Measurements from ENCODE around the gene LIN7B. TPM values are rescaled to one million over a fixed set of nuclear protein-coding genes. Genes with fewer than 3 reads are reported as not detected.
"Not testable (repeated sequence)": the region's sequence is repeated elsewhere in the genome, so short reads cannot be mapped to it uniquely, and the experiment has no call there.

The LIN7B gene
- total RNA-seq, 4 donors from 2014 or later: 6.5 to 19.8 (median 13.2) TPM

- 0% methylated on average over 16 of the region's 85 CpGs; no CpG with 5 or more reads in 1 of the 2 donors for WGBS, 2 donors (ENCODE audit: low coverage in 1 of 2)
- peak in 1 of 2 donors; percentile 46 for TF ChIP-seq POLR2A (IDR thresholded peaks at IDR 0.05)
- peak in 2 of 4 experiments; percentile 31 to 51 for TF ChIP-seq CTCF (IDR thresholded peaks at IDR 0.05)
- TF ChIP-seq EP300 (IDR thresholded peaks at IDR 0.05): no peak
- TF ChIP-seq POLR2AphosphoS5 (IDR thresholded peaks at IDR 0.05): peak; percentile 49
- H3K27ac ChIP-seq: peak within 1 kb of the TSS; percentile 73 to 99 (median 95)
- H3K4me1 ChIP-seq: peaks cover 4 to 47% (median 21%) of the 10 kb centered on the region in 3 donors
- ATAC-seq: peak; percentile 90
- no peaks in the 10 kb centered on the region for H3K27me3 ChIP-seq
- H3K4me3 ChIP-seq: peak within 1 kb of the TSS; percentile 51 to 75
- H3K9me3 ChIP-seq: no peaks in the 10 kb centered on the region
- H3K36me3 ChIP-seq: no peaks in the 10 kb centered on the region
Observed at GRCh38 chr19:49118565-49119410, 4.6 kb downstream of the LIN7B start, which contains the start of gene C19orf73. Gene C19orf73 (minus strand): TSS chr19:49119143. CDS start chr19:49119022, 121 bp downstream.

DNA sequence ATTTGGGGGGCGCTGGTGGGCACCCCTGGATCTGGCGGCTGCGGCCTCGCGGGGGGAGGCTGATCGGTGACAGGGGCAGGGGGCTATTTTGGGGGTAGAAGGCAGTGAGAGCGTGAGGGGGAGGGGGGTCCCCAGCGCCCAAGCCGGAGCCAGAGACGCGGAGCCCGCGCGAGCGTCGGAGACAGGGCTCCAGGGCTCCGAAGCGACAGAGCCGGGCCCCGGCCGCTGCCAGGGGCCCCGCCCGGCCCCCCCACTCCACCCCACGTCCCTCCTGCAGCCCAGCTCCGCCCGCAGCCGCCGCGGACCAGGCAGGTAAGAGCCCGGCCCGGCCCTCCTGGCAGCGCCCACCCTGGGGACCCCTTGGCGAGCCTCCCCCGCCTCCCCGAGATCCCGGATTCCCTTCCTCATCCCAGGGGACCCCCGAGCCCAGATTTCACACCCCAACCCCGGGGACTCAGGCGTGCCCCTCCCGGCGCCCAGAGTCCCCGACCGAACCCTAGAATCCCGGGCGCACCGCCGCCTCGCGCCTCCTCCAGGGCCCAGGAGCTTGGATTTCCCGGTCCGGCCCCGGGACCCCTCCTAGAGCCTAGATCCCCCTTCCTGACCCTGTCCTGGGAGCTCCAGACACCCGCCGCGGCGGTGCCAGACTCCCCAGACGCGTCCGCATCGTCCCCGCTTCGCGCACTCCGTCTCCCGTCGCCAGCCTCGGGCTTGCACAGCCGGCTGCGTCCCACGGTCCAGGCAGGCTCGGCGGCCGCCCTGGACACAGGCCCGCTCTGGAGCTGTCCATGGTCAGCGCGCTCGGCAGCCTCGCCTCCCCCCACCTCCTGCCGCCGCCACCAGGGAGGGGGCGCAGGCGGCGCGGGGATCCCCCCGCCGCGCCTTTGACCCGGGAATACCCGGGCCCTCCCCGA lies 5.5 kb downstream of the LIN7B start, which contains the start of gene PPFIA3:
Gene PPFIA3 (plus strand): TSS at position 134 of the 914 bp plus-strand sequence. CDS start 8,330 bp downstream, outside the sequence.
- TF ChIP-seq CTCF (IDR thresholded peaks at IDR 0.05): peak in 1 of 4 experiments; percentile 4
- no peak for TF ChIP-seq EP300 (IDR thresholded peaks at IDR 0.05)
- no peak for TF ChIP-seq POLR2A (IDR thresholded peaks at IDR 0.05)
- Histone ChIP-seq H3K9me3 (no peaks in the 10 kb centered on the region), H3K27me3 (no peaks in the 10 kb centered on the region), H3K27ac (peak within 1 kb of the TSS; percentile 73 to 99 (median 95)), H3K4me3 (peak within 1 kb of the TSS; percentile 51 to 75), H3K4me1 (peaks cover 4 to 42% (median 20%) of the 10 kb centered on the region in 3 donors), H3K36me3 (no peaks in the 10 kb centered on the region)
- ATAC-seq: peak; percentile 35
- 0% methylated on average over 1 of the region's 90 CpGs; no CpG with 5 or more reads in 1 of the 2 donors for WGBS, 2 donors (ENCODE audit: low coverage in 1 of 2)

DNA sequence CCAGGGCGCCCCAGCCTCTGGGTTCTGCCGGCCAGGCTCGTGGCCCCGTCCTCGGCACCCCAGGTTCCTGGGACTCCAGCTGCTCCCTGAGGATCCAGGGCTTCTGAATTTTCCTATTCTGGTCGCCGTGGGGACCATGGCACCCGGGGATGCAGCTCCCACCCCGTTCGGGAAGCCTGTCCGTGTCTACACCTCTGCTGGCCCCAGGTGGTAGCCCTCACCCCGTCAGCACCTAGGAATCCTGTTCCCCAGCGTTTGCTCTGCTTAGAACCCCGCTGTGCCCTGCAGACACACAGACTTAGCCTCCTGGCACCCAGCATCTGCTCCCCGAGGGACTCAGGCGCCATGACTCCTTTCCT lies 6.1 kb downstream of the LIN7B start:
- no peak for ATAC-seq
- TF ChIP-seq POLR2A (IDR thresholded peaks at IDR 0.05) (no peak), POLR2AphosphoS5 (IDR thresholded peaks at IDR 0.05) (no peak), EP300 (IDR thresholded peaks at IDR 0.05) (no peak), CTCF (IDR thresholded peaks at IDR 0.05) (no peak)
- 28% methylated on average over 6 of the region's 16 CpGs; no CpG with 5 or more reads in 1 of the 2 donors for WGBS, 2 donors (ENCODE audit: low coverage in 1 of 2)
- Histone ChIP-seq H3K36me3 (no peaks in the 10 kb centered on the region), H3K4me3 (peak overlapping the region in 1 of 2 donors; percentile 75), H3K4me1 (peaks cover 4 to 36% (median 20%) of the 10 kb centered on the region in 3 donors), H3K27me3 (no peaks in the 10 kb centered on the region), H3K27ac (peak overlapping the region in 1 of 4 donors; percentile 92), H3K9me3 (no peaks in the 10 kb centered on the region)

GRCh38 chr19:49120868-49121267 lies 6.7 kb downstream of the LIN7B start:
- ATAC-seq: no peak
- TF ChIP-seq EP300 (IDR thresholded peaks at IDR 0.05): no peak
- no peak for TF ChIP-seq POLR2AphosphoS5 (IDR thresholded peaks at IDR 0.05)
- no peak for TF ChIP-seq POLR2A (IDR thresholded peaks at IDR 0.05)
- TF ChIP-seq CTCF (IDR thresholded peaks at IDR 0.05): no peak
- 80 to 89% methylated on average over 2 of the region's 2 CpGs for WGBS, 2 donors (ENCODE audit: low coverage in 1 of 2)
- H3K27ac ChIP-seq: no peak overlapping the region
- H3K36me3 ChIP-seq: no peaks in the 10 kb centered on the region
- no peaks in the 10 kb centered on the region for H3K27me3 ChIP-seq
- no peaks in the 10 kb centered on the region for H3K9me3 ChIP-seq
- peaks cover 4 to 33% (median 20%) of the 10 kb centered on the region in 3 donors for H3K4me1 ChIP-seq
- H3K4me3 ChIP-seq: no peak overlapping the region

DNA sequence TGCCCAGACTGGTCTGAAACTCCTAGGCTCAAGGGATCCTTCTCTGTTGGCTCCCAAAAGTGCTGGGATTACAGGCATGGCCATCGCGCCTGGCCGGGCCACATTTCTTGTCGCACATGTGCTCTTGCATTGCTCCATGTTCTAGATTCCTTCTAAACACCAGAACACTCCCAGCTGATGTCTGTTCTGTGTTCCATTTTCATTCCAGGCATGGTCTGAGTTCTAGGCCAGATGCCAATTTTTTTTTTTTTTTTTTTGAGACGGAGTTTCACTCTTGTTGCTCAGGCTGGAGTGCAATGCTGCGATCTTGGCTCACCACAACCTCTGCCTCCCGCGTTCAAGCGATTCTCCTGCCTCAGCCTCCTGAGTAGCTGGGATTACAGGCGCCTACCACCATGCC lies 7.7 kb downstream of the LIN7B start:
- peaks cover 4 to 33% (median 20%) of the 10 kb centered on the region in 3 donors for H3K4me1 ChIP-seq
- not testable (repeated sequence) for H3K4me3 ChIP-seq, H3K27ac ChIP-seq, H3K27me3 ChIP-seq, ATAC-seq, H3K36me3 ChIP-seq, H3K9me3 ChIP-seq
- 71 to 90% methylated on average over 4 to 10 of the region's 10 CpGs for WGBS, 2 donors (ENCODE audit: low coverage in 1 of 2)

DNA sequence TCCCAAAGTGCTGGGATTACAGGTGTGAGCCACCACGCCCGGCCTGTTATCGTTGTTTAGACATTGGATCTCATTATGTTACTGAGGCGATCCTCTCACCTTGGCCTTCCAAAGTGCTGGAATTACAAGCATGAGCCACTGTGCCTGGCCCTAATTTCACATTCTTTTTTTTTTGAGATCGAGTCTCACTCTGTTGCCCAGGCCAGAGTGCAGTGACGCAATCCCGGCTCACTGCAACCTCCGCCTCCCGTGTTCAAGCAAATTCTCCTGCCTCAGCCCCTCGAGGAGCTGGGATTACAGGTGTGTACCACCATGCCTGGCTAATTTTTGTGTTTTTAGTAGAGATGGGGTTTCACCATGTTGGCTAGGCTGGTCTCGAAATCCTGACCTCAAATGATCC lies 9.1 kb downstream of the LIN7B start:
- H3K9me3 ChIP-seq, H3K4me3 ChIP-seq, H3K36me3 ChIP-seq, ATAC-seq, H3K27ac ChIP-seq, H3K27me3 ChIP-seq: not testable (repeated sequence)
- peaks cover 4 to 29% (median 17%) of the 10 kb centered on the region in 3 donors for H3K4me1 ChIP-seq
- 83 to 100% methylated on average over 1 to 8 of the region's 11 CpGs for WGBS, 2 donors (ENCODE audit: low coverage in 1 of 2)

All from gastroesophageal sphincter (tissue), 4 donors.